Cardiac muscle cell (in vitro differentiated cells and primary cell): ENCODE results near the gene DDX5. TPM values are rescaled to one million over a fixed set of nuclear protein-coding genes. Genes with fewer than 3 reads are reported as not detected.
A peak's percentile ranks its signal among the peaks of the same experiment; 100 is the strongest.

ENCODE experiments used
- DNase-seq, 2 donors: peaks; one replicate each; pipeline versions ENCODE4 v3.0.0 to v3.0.0-alpha.2; 2010 to 2017; ENCODE audit warnings: low read depth in 1 of 2, low spot score in 1 of 2
- H3K27ac ChIP-seq: fragments of 200-600 bp; sonication (generic); 2 replicates; pipeline ENCODE4 v1.5.1; 2016
- H3K27me3 ChIP-seq: fragments of 200-600 bp; sonication (generic); 2 replicates; pipeline ENCODE4 v1.6.0; 2016; ENCODE audit warnings: control low read depth
- H3K36me3 ChIP-seq: fragments of 200-600 bp; sonication (generic); 2 replicates; pipeline ENCODE4 v1.5.1; 2016; ENCODE audit warnings: control low read depth
- H3K4me1 ChIP-seq: fragments of 200-600 bp; sonication (generic); 2 replicates; pipeline ENCODE4 v1.8.1; 2017; ENCODE audit warnings: low read depth, mild to moderate bottlenecking, mixed run types
- H3K4me3 ChIP-seq: fragments of 200-600 bp; sonication (generic); 2 replicates; pipeline ENCODE4 v1.5.1; 2016; ENCODE audit warnings: mild to moderate bottlenecking
- H3K9me3 ChIP-seq: fragments of 200-600 bp; sonication (generic); 2 replicates; pipeline ENCODE4 v1.5.1; 2017; ENCODE audit warnings: low read depth, mild to moderate bottlenecking, control low read depth
- CTCF ChIP-seq: IDR thresholded peaks from 2 replicates; pipeline ENCODE4 v1.5.1; 2012; ENCODE audit warnings: low read depth, mild to moderate bottlenecking, low read length
- polyA plus RNA-seq: library from polyadenylated mRNA; unstranded; fragments of >200 nt; fragmentation: Nextera tagmentation; extraction: Ambion mirVana; gene quantifications from 2 replicates; pipeline ENCODE4 v1.2.1, GENCODE V29; 2016
- total RNA-seq: library from RNA; depleted of rRNA; stranded (reverse); fragments of >200 nt; gene quantifications from 2 replicates; pipeline ENCODE4 v1.2.3, GENCODE V29; 2016

DDX5 gene
- total and polyA plus RNA-seq, 2 experiments from 2014 or later: 639 to 1,000 TPM

- peaks cover 14% of the 10 kb centered on the region for H3K4me1 ChIP-seq
- H3K27me3 ChIP-seq: no peaks in the 10 kb centered on the region
- no peaks in the 10 kb centered on the region for H3K9me3 ChIP-seq
- DNase-seq: peak in 1 of 2 donors; percentile 92
- peak overlapping the region; percentile 96 for H3K4me3 ChIP-seq
- H3K27ac ChIP-seq: peak overlapping the region; percentile 99
- H3K36me3 ChIP-seq: peaks cover 45% of the 10 kb centered on the region
- no peak for TF ChIP-seq CTCF
These were observed 1.2 kb downstream of the DDX5 start for GRCh38 chr17:64504769-64505339.

DNA sequence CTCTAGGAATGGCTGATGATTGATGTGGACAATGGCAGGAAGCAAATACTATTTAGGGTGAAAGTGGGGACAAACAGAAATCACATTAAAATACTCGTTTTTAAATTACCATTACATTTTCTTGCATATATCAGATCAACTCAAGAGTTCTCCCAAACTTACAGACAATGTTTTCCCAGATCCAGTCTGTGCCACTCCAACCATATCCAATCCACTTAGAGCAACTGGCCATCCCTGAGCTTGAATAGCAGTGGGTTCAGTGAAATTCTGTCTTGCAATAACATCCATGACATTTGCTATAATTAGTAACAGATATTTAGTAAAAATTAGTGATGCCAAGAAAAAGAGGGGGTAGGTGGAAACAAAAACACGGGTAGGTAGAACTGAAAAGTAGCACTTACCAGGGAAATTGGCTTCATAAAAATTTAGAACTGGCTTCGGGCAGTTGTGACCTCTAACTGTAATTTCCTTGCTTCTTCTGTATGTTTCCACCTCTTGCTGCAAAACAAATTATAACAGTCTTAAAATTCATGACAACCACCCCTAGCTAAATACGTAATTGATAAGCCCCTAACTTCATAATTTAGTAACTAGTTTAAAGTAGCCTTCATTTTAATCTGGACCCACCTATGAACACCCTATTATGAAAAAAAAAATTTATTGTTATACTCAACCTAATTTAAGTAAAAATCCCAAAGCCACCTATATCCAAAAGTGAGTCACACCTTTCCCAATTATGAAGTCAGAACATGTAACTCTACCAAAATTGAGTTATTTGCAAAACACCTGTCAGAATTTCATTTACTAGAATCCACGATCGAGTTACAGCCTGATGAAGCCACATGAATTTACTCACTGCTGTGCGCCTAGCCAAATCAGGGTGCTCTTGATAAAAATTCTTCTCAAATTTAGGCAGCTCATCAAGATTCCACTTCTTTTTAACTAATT, 2.0 kb downstream of the DDX5 start:
- Histone ChIP-seq H3K36me3 (peaks cover 53% of the 10 kb centered on the region), H3K27ac (peak overlapping the region; percentile 99), H3K9me3 (no peaks in the 10 kb centered on the region), H3K4me1 (peaks cover 14% of the 10 kb centered on the region), H3K4me3 (peak overlapping the region; percentile 96), H3K27me3 (no peaks in the 10 kb centered on the region)
- no peak for TF ChIP-seq CTCF
- DNase-seq: no peak

DNA sequence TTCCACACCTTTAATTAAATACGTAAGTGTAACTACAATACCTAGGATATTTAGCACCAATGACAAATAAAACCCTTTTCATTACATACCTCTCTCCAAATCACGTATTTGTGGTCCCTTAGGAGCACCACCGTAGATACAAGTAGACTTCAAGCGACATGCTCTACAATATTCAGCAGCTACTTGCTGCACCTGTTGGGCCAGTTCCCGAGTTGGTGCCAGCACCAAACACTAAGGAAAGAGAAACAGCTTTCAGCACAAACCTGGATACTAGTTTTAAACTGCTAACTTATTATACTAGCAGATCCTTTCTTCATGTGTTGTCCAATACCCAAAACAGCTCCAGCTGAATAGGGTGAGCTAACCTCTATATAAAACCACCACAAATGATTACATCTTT, 2.7 kb downstream of the DDX5 start:
- peak overlapping the region; percentile 10 for H3K27ac ChIP-seq
- no peaks in the 10 kb centered on the region for H3K9me3 ChIP-seq
- no peaks in the 10 kb centered on the region for H3K27me3 ChIP-seq
- no peak for DNase-seq
- H3K36me3 ChIP-seq: peaks cover 59% of the 10 kb centered on the region
- TF ChIP-seq CTCF: no peak
- H3K4me1 ChIP-seq: peaks cover 10% of the 10 kb centered on the region
- H3K4me3 ChIP-seq: no peak overlapping the region

DNA sequence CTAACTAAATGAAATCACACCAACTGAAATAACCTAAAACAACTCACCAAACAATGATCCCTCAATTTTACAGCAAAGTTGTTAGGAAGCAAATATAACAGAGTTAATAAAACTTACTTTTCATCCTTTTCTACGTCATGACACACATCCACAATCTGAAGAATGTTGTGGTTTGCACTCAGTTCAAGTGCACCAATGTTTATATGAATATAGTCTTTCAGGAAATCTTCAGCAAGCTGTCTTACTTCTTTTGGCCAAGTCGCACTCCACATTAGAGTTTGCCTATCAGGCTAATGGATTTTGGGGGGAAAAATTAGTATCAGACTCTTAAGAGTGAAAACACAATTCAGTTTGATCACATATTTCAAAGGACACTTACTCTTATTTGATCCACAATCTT, 3.3 kb downstream of the DDX5 start:
- peak overlapping the region; percentile 8 for H3K27ac ChIP-seq
- H3K9me3 ChIP-seq: no peaks in the 10 kb centered on the region
- no peak for DNase-seq
- peaks cover 5% of the 10 kb centered on the region for H3K4me1 ChIP-seq
- peaks cover 61% of the 10 kb centered on the region for H3K36me3 ChIP-seq
- no peak for TF ChIP-seq CTCF
- no peaks in the 10 kb centered on the region for H3K27me3 ChIP-seq
- no peak overlapping the region for H3K4me3 ChIP-seq

DNA sequence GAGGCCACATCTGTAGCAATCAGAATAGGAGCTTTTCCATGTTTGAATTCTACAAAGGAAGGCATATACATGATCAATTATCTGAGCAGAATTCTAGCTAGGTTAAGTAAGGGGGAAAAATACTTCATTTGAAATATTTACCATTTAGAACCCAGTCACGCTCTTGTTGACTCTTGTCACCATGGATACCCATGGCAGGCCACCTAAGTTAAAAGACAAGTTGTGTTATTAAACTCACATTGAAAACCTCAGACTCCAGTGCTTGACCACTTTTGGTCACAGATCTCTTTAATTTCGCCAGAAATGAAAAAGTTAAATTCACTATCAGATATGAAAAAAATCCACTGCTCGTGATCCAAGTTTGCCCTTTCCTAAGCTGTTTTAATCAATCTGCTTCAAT, 4.1 kb downstream of the DDX5 start:
- no peak for TF ChIP-seq CTCF
- peak overlapping the region; percentile 8 for H3K27ac ChIP-seq
- peaks cover 63% of the 10 kb centered on the region for H3K36me3 ChIP-seq

More for the DNA sequence above, 4.1 kb downstream of the DDX5 start:
- peaks cover 5% of the 10 kb centered on the region for H3K4me1 ChIP-seq
- DNase-seq: no peak
- H3K27me3 ChIP-seq: no peaks in the 10 kb centered on the region
- no peak overlapping the region for H3K4me3 ChIP-seq
- no peaks in the 10 kb centered on the region for H3K9me3 ChIP-seq
